HG02884 (cell line): ENCODE measurements around the gene FLNB.
"Not testable (repeated sequence)": the region's sequence is repeated elsewhere in the genome, so short reads cannot be mapped to it uniquely, and the experiment has no call there.

ENCODE experiments used
- ATAC-seq: cut with Tn5 transposase; IDR thresholded peaks from one replicate; pipeline ENCODE4 v1.9.1; 2021; ENCODE audit warnings: mild to moderate bottlenecking, moderate library complexity; ENCODE audit not compliant: unreplicated experiment

Gene FLNB

DNA sequence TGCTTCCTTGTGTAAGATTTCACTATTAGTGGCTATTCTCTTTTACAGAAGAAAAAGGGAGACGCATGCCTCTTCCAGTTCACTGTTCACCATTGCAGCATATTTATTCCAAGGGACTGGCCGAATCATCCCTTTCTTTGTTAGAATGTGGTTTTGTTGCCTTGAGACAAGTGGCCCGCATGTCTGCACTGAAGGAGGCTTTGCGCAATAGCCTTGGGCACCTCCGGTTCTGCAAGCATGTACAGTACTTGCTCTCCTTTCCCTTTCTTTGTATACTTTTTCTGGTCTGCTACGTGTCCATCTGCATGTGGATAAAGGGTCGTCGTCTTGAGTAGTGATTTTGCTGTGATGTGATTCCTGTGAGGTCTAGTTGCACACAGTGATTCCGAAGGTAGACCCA is 43.0 kb downstream of the FLNB start:
- ATAC-seq = no peak

- ATAC-seq = not testable (repeated sequence)
Measured at GRCh38 chr3:58051658-58052261, 43.5 kb downstream of the FLNB start.

- ATAC-seq = no peak
Measured at GRCh38 chr3:58052373-58053273, 44.4 kb downstream of the FLNB start.

DNA sequence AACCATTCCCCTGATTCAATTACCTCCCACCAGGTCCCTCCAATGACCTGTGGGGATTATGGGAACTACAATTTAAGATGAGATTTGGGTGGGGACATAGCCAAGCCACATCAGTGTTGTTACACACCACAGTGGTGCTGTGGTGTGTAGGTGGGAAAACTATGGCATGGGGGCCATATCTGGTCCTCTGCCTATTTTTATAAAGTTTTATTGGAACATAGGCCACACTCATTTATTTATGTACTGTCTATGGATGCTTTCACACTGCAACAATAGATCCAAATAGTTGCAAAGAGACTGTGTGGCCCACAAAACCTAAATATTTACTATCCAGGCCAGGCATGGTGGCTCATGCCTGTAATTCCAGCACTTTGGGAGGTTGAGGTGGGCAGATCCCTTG is 46.4 kb downstream of the FLNB start:
- ATAC-seq = no peak

DNA sequence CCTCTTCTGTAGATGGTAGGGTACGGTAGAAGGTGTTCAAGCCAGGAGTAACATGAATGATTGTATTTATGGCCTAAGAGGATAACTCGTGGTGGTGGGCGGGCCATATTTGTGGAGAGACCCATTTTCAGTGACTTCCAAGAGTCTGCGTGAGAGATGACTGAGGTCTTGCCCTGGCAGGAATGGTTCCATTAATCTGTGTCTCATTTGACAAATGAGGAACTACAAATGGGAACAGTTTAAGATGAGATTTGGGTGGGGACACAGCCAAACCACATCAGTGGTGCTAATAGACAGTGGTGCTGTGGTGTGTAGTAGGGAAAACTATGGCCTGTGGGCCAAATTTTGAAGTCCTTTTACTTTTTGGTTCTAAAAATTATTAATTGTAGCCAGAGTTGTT is 47.1 kb downstream of the FLNB start:
- ATAC-seq = no peak

GRCh38 chr3:58055891-58056290 is 47.7 kb downstream of the FLNB start:
- not testable (repeated sequence) for ATAC-seq

DNA sequence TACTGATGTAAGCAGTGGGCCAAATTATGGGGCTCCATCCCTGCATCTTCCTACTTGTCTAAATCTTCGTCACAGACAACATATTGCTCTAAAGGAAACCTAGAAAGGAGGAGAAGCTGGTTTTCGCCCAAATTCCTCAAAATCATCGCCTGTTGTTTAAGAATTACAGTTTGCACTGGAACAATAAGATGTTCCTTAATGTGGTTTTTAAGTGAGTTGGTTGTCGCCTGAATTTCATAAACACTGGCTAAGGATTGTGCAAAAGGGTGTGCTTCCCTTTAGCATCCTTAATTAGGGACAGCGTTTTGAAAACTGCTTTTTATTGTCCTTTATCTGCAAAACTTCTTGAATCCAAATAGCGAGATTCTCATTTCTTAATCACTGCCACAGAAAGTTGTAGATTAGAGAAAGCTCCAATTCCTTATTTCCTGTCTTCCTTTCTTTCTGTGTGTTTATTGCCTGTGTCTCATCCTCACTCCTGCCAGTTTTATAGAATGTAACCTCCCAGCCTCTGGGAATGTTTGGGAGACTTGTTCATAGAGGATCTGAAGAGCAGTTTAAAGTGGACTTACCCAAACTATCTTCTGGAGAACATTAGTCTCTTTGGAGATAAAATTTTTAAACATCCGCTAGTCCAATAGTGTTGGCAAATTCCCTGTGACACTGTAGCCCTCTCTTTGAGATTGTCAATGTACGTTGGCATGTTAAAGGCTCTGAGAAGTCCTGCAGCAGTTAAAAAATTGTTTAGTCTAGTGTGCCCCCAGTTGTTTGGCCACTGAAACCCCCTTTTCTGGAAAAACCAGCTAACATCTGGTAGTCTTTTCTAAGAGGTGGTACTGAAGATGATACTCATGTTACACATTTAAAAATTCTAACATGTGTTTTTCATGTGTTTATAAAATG is 50.4 kb downstream of the FLNB start:
- ATAC-seq = no peak

DNA sequence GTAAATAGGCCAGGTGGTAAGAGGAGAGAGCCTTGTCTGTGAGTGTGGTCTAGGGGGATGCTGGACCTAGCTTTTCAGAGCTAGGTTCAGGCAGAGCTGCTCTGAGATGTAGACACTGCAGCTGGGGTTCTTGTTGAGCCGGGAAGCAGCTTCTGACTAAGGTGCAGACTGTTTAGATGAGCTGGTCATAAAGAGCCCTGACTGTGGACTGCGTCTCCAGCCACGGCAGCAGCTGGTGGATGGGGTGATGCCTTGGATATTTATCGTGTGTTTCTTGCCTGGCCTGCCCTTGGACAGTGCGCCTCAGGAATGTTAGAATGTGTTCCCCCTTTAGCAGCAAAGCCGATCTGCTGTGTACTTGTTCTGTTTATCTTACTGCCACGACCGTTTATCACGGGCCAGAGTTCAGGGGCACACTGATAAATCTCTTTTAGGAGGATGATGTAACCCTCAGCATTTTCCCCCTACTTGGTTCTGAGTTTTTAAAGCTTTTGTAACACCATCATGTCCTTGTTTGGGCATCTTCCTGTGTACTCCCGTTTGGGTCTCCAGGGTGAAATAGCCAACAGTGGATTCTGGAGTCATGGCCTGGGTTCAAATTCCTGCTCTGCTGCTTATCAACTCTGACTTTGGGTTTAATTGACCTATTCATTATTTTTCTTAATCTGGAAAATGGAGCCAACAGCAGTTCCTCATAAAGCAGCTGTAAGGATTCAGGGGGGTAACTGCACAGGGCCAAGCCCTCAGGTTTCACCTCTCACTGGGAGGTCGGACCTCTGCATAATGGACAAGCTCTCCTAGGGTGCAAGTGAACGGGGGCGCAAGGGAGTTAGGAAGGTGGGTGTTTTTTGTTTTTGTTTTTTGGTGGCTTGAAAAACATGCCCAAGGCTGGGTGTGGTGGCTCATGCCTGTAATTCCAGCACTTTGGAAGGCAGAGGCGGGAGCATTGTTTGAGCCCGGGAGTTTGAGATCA is 51.4 kb downstream of the FLNB start:
- no peak for ATAC-seq

DNA sequence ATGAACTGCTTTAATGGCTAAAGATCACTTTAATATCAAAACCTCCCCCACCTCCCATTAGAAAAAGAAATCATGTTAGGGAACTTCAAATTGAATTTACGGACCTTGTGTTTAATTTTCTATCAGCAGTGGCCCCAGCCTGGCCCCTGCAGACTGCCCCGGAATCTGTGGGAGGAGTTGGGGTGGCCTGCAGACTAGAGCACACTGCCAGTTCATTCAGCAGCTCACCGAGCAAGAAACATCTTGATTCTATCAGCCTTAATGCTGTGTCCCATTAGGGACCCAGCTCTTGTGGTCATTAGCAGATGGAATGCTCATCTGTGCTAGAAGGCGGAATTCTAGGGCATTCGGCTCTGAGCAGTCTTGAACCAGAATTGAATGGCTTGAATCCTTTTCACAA is 54.2 kb downstream of the FLNB start:
- no peak for ATAC-seq

DNA sequence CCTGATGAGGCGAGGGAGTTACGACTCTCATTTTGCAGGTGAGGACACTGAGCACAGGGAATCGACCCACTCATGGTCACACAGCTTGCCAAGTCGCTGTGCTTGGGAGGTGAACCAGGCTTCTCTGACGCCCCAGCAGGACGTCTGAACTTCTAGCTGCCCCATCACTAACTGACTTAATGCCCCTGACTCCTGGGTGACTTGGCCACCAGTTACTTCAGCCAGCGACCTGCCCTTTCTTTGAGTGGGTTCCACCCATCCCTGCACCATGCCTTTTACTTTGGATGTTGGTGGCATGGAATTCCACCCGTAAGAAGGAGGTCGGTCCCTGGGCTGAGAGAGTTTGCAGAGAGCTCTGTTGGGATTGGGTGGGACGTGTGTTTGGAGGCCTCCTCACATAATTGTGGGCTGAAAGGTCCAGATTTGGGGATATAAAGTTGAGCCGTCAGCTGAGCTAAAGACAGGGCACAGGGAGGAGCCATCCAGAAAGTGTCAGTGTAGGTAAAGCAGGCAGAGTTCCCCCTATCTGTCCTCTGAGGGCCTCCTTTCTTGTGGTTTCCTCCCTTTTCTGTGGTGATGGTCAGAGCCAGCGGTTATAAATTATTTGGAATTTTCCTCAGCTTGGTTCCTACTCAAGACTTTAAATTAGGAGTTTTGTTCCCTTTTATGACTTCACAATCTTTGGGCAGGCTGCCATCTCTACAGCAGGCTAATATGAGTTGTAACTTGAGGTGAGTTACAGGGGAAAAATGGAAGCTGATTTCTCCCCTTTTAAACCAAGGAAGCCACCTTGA is 55.0 kb downstream of the FLNB start:
- no peak for ATAC-seq

DNA sequence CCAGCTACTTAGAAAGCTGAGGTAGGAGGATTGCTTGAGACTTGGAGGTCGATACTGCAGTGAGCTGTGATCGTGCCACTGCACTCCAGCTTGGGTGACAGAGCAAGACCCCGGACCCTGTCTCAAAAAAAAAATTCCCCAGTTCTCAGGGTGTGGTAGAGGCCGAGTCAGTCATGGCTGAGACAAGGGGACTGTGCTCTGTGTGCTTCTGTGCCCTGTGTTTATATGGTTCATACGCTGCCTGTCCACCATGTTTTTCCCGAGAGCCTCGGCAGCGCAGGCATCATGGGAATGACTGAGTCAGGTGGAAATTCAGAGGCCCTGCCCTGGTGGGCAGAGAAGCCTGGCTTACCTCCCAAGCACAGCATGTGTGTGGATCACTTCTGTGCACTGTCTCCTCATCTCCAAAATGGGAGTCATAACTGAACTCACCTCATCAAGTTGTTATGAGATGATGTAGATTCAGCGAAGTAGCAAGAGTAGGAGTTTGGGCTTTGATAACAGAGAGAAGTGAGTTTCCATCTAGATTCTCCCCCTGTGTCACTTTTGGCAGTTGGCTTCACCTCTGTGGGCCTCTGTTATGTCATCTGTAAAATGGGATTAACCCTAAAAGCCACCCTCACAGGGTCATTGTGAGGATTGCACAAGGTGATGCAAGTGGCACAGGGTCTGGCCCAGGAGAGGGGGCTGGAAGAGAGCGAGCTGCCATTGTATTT is 56.9 kb downstream of the FLNB start:
- no peak for ATAC-seq

DNA sequence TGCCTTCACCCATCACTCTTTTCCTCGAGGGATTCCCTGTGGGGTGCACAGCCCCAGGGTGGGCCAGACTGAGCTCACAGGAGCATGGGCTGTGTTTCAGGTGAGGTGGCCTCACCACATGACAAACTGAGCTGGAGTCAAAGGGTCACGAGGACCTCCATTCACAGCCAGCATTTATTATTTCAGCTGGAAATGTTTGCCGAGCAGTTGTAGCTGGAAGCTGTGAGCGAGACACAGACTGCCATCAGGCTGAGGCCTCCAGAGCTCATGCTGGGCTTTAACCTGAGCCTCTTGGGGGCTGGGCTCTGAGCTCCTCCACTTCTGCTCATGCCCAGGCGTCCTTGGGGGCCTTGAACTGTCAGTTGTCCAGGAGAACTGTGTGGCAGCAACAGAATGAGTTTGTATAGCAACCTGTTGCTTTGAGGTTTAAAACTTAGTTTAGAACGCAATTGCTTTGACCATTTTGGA is 57.5 kb downstream of the FLNB start:
- ATAC-seq = no peak

DNA sequence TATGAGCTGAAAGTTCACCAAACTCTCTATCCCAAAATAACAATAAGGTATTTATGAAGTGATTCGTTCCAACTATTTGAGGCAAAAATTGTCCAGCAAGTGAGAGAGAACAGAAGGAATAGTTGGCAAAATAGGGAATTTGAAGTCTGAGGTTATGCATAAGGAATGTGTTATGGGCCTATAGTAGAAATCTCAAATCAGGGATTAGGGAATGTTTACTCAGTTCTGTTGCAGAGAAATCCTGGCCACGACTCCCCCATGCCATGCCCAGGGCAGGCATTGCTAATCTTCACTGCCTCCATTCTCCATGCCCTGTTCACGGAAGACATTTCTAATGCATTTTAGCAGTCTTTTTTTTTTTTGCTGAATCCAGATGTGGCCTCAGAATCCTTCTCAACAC is 58.6 kb downstream of the FLNB start:
- no peak for ATAC-seq

GRCh38 chr3:58068122-58068809 is 60.0 kb downstream of the FLNB start:
- ATAC-seq = no peak

DNA sequence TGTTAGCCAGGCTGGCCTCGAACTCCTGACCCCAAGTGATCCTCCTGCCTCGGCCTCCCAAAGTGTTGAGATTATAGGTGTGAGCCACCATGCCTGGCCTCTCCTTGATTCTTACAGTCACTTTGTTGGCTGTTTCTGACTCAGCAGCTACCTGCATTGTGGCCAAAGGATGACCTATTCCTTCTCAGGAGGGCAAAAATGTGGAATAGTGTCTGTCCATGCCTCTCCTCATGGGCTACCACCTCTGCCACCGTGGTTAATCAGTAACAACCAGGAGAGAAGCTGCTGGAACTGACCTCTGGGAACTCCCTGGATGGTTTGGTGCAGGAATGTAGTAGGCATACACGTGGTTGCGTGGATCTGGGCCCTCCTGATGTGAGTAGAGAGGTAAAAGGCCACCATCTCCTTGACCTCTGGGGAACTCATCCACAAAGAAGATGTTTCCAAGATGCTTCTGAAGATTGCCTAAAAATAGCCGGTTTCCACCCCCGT is 63.3 kb downstream of the FLNB start:
- ATAC-seq = no peak

GRCh38 chr3:58072052-58072762 is 64.0 kb downstream of the FLNB start:
- ATAC-seq = no peak

GRCh38 chr3:58072763-58073130 is 64.5 kb downstream of the FLNB start:
- no peak for ATAC-seq
